IMR-90 (cell line): Measurements from ENCODE around the gene OTUB2. TPM values are rescaled to one million over a fixed set of nuclear protein-coding genes. Genes with fewer than 3 reads are reported as not detected.

ENCODE experiments used
- ATAC-seq: fragments of 200-7000 bp; cut with Tn5 transposase; 2 replicates; pipeline ENCODE4 v1.9.1; 2020; ENCODE audit warnings: low read depth, mild to moderate bottlenecking, moderate library complexity
- BruUV-seq: library from RNA; stranded (reverse); fragments of 400-500 nt; replicated peaks from 2 replicates; lab custom pipeline; 2021; lab: Mats Ljungman, UMichigan
- CTCF ChIA-PET: fragments of 300-600 bp; formaldehyde crosslinking; extraction: SDS; loops from one replicate; lab custom pipeline; 2021; ENCODE audit warnings: antibody characterized with exemption; lab: Yijun Ruan, JAX
- POLR2A ChIA-PET: fragments of 300-600 bp; sonication (Branson Sonifier 250); formaldehyde crosslinking; loops from one replicate; lab custom pipeline; 2022; ENCODE audit warnings: antibody characterized with exemption; ENCODE audit not compliant: unreplicated experiment; lab: Charles Lee
- DNase-seq: peaks from one replicate; pipeline ENCODE4 v3.0.0; 2013
- H2AFZ ChIP-seq: replicated peaks from 2 replicates; pipeline ENCODE3; 2013; ENCODE audit warnings: low read length, mild to moderate bottlenecking; ENCODE audit not compliant: poor library complexity
- H2AK5ac ChIP-seq: 2 replicates; pipeline ENCODE4 v1.6.1; 2013; ENCODE audit warnings: low read depth, low read length, inconsistent platforms
- H2AK9ac ChIP-seq: replicated peaks from 2 replicates; pipeline ENCODE3; 2013; ENCODE audit warnings: mild to moderate bottlenecking, low read depth, low read length, moderate library complexity; ENCODE audit not compliant: poor library complexity
- H2BK120ac ChIP-seq: 2 replicates; pipeline ENCODE4 v1.6.1; 2013; ENCODE audit warnings: low read depth, low read length, inconsistent platforms
- H2BK15ac ChIP-seq: 3 replicates; pipeline ENCODE4 v1.6.1; 2013; ENCODE audit warnings: low read depth, low read length, inconsistent platforms
- H2BK20ac ChIP-seq: 2 replicates; pipeline ENCODE4 v1.6.1; 2013; ENCODE audit warnings: low read depth, mild to moderate bottlenecking, inconsistent platforms, low read length, moderate library complexity
- H2BK5ac ChIP-seq: 2 replicates; pipeline ENCODE4 v1.6.1; 2013; ENCODE audit warnings: mild to moderate bottlenecking, low read depth, low read length, inconsistent platforms; ENCODE audit not compliant: poor library complexity, severe bottlenecking
- H3K14ac ChIP-seq: replicated peaks from 2 replicates; pipeline ENCODE4 v1.6.1; 2013; ENCODE audit warnings: low read depth, low read length, inconsistent platforms
- H3K18ac ChIP-seq: 2 replicates; pipeline ENCODE4 v1.6.1; 2013; ENCODE audit warnings: low read depth, low read length, control low read depth
- H3K23ac ChIP-seq: 2 replicates; pipeline ENCODE4 v1.6.1; 2013; ENCODE audit warnings: low read depth, low read length, inconsistent platforms
- H3K27ac ChIP-seq: 2 replicates; pipeline ENCODE4 v1.5.1; 2013; ENCODE audit warnings: mild to moderate bottlenecking, control low read depth, low read length; ENCODE audit not compliant: insufficient read depth
- H3K27me3 ChIP-seq: 2 replicates; pipeline ENCODE4 v1.6.1; 2013; ENCODE audit warnings: low read length; ENCODE audit not compliant: control insufficient read depth, insufficient read depth
- H3K36me3 ChIP-seq: 2 replicates; pipeline ENCODE4 v1.6.1; 2013; ENCODE audit warnings: low read length, mixed read lengths; ENCODE audit not compliant: control insufficient read depth, insufficient read depth
- H3K4ac ChIP-seq: 2 replicates; pipeline ENCODE4 v1.6.1; 2013; ENCODE audit warnings: low read depth, low read length, inconsistent platforms
- H3K4me1 ChIP-seq: 2 replicates; pipeline ENCODE4 v1.6.1; 2013; ENCODE audit warnings: low read length, mixed read lengths; ENCODE audit not compliant: control insufficient read depth, insufficient read depth
- H3K4me2 ChIP-seq: 2 replicates; pipeline ENCODE4 v1.6.1; 2013; ENCODE audit warnings: low read depth, mild to moderate bottlenecking, control low read depth, low read length, moderate library complexity
- H3K4me3 ChIP-seq: 2 replicates; pipeline ENCODE4 v1.5.1; 2013; ENCODE audit warnings: low read depth, mild to moderate bottlenecking, control low read depth, low read length, moderate library complexity; ENCODE audit not compliant: insufficient read depth
- H3K56ac ChIP-seq: 2 replicates; pipeline ENCODE4 v1.6.1; 2013; ENCODE audit warnings: low read length, inconsistent platforms; ENCODE audit not compliant: insufficient read depth; ENCODE audit errors: extremely low read depth
- H3K79me1 ChIP-seq, 2 experiments: 2 replicates each; pipeline ENCODE4 v1.6.1; 2013; ENCODE audit warnings: low read length in 2 of 2, inconsistent platforms in 1 of 2, low read depth in 1 of 2
- H3K9ac ChIP-seq: 2 replicates; pipeline ENCODE4 v1.6.1; 2013; ENCODE audit warnings: low read depth, low read length, control low read depth
- H3K9me1 ChIP-seq: 2 replicates; pipeline ENCODE4 v1.6.1; 2013; ENCODE audit warnings: low read length, inconsistent platforms; ENCODE audit not compliant: insufficient read depth
- H3K9me3 ChIP-seq: 2 replicates; pipeline ENCODE4 v1.6.1; 2013; ENCODE audit warnings: low read length; ENCODE audit not compliant: control insufficient read depth, insufficient read depth
- H4K20me1 ChIP-seq: 2 replicates; pipeline ENCODE4 v1.6.1; 2013; ENCODE audit warnings: low read length, inconsistent platforms; ENCODE audit not compliant: insufficient read depth
- H4K5ac ChIP-seq: 2 replicates; pipeline ENCODE4 v1.6.1; 2013; ENCODE audit warnings: mild to moderate bottlenecking, low read depth, low read length, control low read depth
- H4K8ac ChIP-seq, 2 experiments: 2 replicates each; pipeline ENCODE4 v1.6.1; 2013; ENCODE audit warnings: low read depth in 2 of 2, low read length in 2 of 2, control low read depth in 1 of 2, inconsistent platforms in 1 of 2
- H4K91ac ChIP-seq: 2 replicates; pipeline ENCODE4 v1.6.1; 2013; ENCODE audit warnings: low read depth, low read length, inconsistent platforms; ENCODE audit not compliant: insufficient read depth
- RCOR1 ChIP-seq: IDR thresholded peaks from 2 replicates; pipeline ENCODE4 v1.6.1; 2012; ENCODE audit warnings: mild to moderate bottlenecking, low read length, improper control_type of control experiment; ENCODE audit not compliant: insufficient replicate concordance
- SMC3 ChIP-seq: fragments of 150-350 bp; IDR thresholded peaks from 2 replicates; pipeline ENCODE4 v1.6.1; 2016; ENCODE audit warnings: low read depth, mild to moderate bottlenecking, antibody characterized with exemption, low read length, moderate library complexity
- WGBS, 2 experiments: methylation state at CpG; one replicate each; pipeline versions ENCODE4 v1.1.5 to v1.1.7; 2013; ENCODE audit warnings: missing lambda C conversion rate in 2 of 2; ENCODE audit not compliant: insufficient read length in 1 of 2; ENCODE audit errors: extremely low coverage in 2 of 2; 5-methylcytosine and 5-hydroxymethylcytosine counted together
- dilution Hi-C: fragments of 300-500 bp; cut with HindIII; formaldehyde crosslinking; loops from one replicate; pipeline ENCODE4 v1.14.3; 2018; ENCODE audit warnings: low sequenced_read_pairs; ENCODE audit not compliant: unreplicated experiment
- in situ Hi-C: fragments of 300-500 bp; cut with MboI; formaldehyde crosslinking; loops from 3 replicates; pipeline ENCODE4 v1.14.3; 2019; ENCODE audit warnings: low sequenced_read_pairs, inconsistent platforms, mixed read lengths
- intact Hi-C: fragments of 100-400 bp; cut with micrococcal nuclease; formaldehyde crosslinking; loops from 2 replicates; pipeline ENCODE4 v1.10.0; 2022
- polyA plus RNA-seq, 3 experiments: library from polyadenylated mRNA; depleted of rRNA; stranded (reverse); fragments of >200 nt; gene quantifications; 2 replicates each; pipeline ENCODE4 v1.2.3, GENCODE V29; 2012; ENCODE audit warnings: low replicate concordance in 1 of 3
- total RNA-seq: library from RNA; depleted of rRNA; stranded (reverse); fragments of >200 nt; gene quantifications from 2 replicates; pipeline ENCODE4 v1.2.3, GENCODE V29; 2012

Gene OTUB2
- total and polyA plus RNA-seq, 2 of the 4 experiments (the other 2 are of a cell fraction) = 1.1 to 2.5 TPM

- no CpG with 5 or more reads among the region's 2 CpGs for WGBS, 2 experiments
- Histone ChIP-seq H2BK20ac (no peak overlapping the region), H3K9me3 (peaks cover 3% of the 10 kb centered on the region; the same call in 1 of the 2 replicates), H3K23ac (no peak overlapping the region), H2AK9ac (no peak overlapping the region), H3K4me2 (no peak overlapping the region), H3K14ac (no peak overlapping the region), H2BK5ac (no peak overlapping the region), H4K8ac (no peak overlapping the region), H3K56ac (no peak overlapping the region), H2BK120ac (no peak overlapping the region), H2AK5ac (no peak overlapping the region), H2AFZ (no peak overlapping the region), H3K9me1 (peaks cover 6% of the 10 kb centered on the region), H3K9ac (no peak overlapping the region), H3K79me1 (peaks cover 7 to 32% of the 10 kb centered on the region in 2 experiments; a peak in 3 of 4 replicates), H3K18ac (no peak overlapping the region), H2BK15ac (no peak overlapping the region), H3K4me1 (peaks cover 6% of the 10 kb centered on the region), H3K27me3 (no peaks in the 10 kb centered on the region), H3K27ac (no peak overlapping the region), H3K4me3 (no peak overlapping the region), H4K20me1 (peaks cover 38% of the 10 kb centered on the region), H3K4ac (no peak overlapping the region), H4K5ac (no peak overlapping the region), H4K91ac (no peak overlapping the region), H3K36me3 (peaks cover 15% of the 10 kb centered on the region)
- in situ Hi-C loops = no loop called here
- ChIA-PET POLR2A (no interaction called here), CTCF (no interaction called here)
- dilution Hi-C loops = no loop called here
- intact Hi-C loops = no loop called here
- TF ChIP-seq RCOR1 (no peak), SMC3 (no peak)
- DNase-seq (no peak), ATAC-seq (no peak)
- no TSS peak for BruUV-seq
Observed at GRCh38 chr14:94075008-94075407, 48.9 kb downstream of the OTUB2 start.
